DND-41 (cell line): Measurements from ENCODE around the gene CEP350.

Source experiments
- ATAC-seq: fragments of 200-7000 bp; cut with Tn5 transposase; 3 replicates; pipeline ENCODE4 v1.9.1; 2021; ENCODE audit warnings: low read depth; ENCODE audit not compliant: insufficient read depth
- DNase-seq: peaks from one replicate; pipeline ENCODE4 v3.0.0-alpha.2; 2020
- H2AFZ ChIP-seq: 2 replicates; pipeline ENCODE4 v1.6.0; 2012; ENCODE audit warnings: low read depth, low read length
- H3K27ac ChIP-seq: 2 replicates; pipeline ENCODE4 v1.5.1; 2012; ENCODE audit warnings: low read length, inconsistent platforms
- H3K27me3 ChIP-seq: fragments of 200-600 bp; sonication (generic); 2 replicates; pipeline ENCODE4 v1.6.0; 2012; ENCODE audit warnings: low read length, mild to moderate bottlenecking, inconsistent platforms; ENCODE audit not compliant: insufficient read depth, poor library complexity
- H3K36me3 ChIP-seq: 2 replicates; pipeline ENCODE4 v1.5.1; 2012; ENCODE audit warnings: low read length, inconsistent platforms; ENCODE audit not compliant: insufficient read depth
- H3K4me1 ChIP-seq: 2 replicates; pipeline ENCODE4 v1.5.1; 2012; ENCODE audit warnings: mild to moderate bottlenecking, low read length; ENCODE audit not compliant: insufficient read depth
- H3K4me2 ChIP-seq: 2 replicates; pipeline ENCODE4 v1.6.0; 2012; ENCODE audit warnings: mild to moderate bottlenecking, moderate library complexity, low read length, inconsistent platforms; ENCODE audit not compliant: insufficient read depth
- H3K4me3 ChIP-seq, 2 experiments: fragments of 200-600 bp in 1 of 2; shearing (Covaris generic) in 1 of 2; 2 replicates each; pipeline ENCODE4 v1.5.1; 2012 to 2016; ENCODE audit warnings: inconsistent platforms in 2 of 2, low read length in 2 of 2, mild to moderate bottlenecking in 2 of 2, low read depth in 1 of 2, moderate library complexity in 1 of 2
- H3K79me2 ChIP-seq: 2 replicates; pipeline ENCODE4 v1.6.0; 2012; ENCODE audit warnings: low read length, inconsistent platforms; ENCODE audit not compliant: insufficient read depth
- H3K9ac ChIP-seq: 2 replicates; pipeline ENCODE4 v1.6.0; 2012; ENCODE audit warnings: low read depth, mild to moderate bottlenecking, inconsistent platforms, low read length, moderate library complexity
- H3K9me3 ChIP-seq: 2 replicates; pipeline ENCODE4 v1.5.1; 2012; ENCODE audit warnings: low read length, moderate library complexity, mild to moderate bottlenecking, inconsistent platforms; ENCODE audit not compliant: insufficient read depth, severe bottlenecking
- H4K20me1 ChIP-seq: 2 replicates; pipeline ENCODE4 v1.6.0; 2012; ENCODE audit warnings: low read length; ENCODE audit not compliant: insufficient read depth
- EZH2 ChIP-seq: IDR thresholded peaks from 3 replicates; pipeline ENCODE4 v1.6.1; 2012; ENCODE audit warnings: borderline replicate concordance, low read depth, mild to moderate bottlenecking, moderate library complexity, low read length, inconsistent platforms; ENCODE audit not compliant: severe bottlenecking
- TF ChIP-seq, protein P1 (sequence below): IDR thresholded peaks from 2 replicates; pipeline ENCODE4 v1.5.1; 2012; ENCODE audit warnings: borderline replicate concordance, low read length, moderate library complexity, mild to moderate bottlenecking; ENCODE audit not compliant: poor library complexity, severe bottlenecking; ENCODE audit errors: extremely low read depth

Gene CEP350

DNA sequence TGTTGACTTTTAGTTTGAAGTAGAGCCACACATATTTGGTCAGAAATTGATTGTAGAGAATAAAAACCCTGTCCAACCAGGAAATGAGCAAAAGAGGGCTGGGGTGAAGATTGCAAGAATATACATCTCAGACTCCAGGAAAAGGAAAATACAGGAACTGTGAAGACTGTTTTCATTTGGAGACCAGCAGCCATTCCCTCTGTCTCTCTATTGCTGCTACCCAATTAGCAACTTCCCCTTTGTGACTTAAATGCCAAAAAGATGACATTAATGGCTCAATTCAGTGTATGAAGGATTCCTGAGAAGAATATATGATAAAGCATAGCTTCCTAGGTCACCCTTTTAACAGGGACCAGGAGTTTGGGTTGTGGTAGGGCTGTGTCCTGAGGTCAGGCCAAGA is 31.6 kb upstream of the CEP350 start:
- Histone ChIP-seq H3K27ac (no peak overlapping the region), H3K36me3 (peaks cover 26% of the 10 kb centered on the region; the same call in 1 of the 2 replicates), H3K27me3 (no peaks in the 10 kb centered on the region), H3K9me3 (no peaks in the 10 kb centered on the region), H3K4me2 (no peak overlapping the region), H4K20me1 (no peaks in the 10 kb centered on the region), H2AFZ (no peak overlapping the region), H3K4me1 (no peaks in the 10 kb centered on the region), H3K9ac (no peak overlapping the region), H3K4me3 (no peak overlapping the region), H3K79me2 (no peaks in the 10 kb centered on the region)
- TF ChIP-seq, protein P1, sequence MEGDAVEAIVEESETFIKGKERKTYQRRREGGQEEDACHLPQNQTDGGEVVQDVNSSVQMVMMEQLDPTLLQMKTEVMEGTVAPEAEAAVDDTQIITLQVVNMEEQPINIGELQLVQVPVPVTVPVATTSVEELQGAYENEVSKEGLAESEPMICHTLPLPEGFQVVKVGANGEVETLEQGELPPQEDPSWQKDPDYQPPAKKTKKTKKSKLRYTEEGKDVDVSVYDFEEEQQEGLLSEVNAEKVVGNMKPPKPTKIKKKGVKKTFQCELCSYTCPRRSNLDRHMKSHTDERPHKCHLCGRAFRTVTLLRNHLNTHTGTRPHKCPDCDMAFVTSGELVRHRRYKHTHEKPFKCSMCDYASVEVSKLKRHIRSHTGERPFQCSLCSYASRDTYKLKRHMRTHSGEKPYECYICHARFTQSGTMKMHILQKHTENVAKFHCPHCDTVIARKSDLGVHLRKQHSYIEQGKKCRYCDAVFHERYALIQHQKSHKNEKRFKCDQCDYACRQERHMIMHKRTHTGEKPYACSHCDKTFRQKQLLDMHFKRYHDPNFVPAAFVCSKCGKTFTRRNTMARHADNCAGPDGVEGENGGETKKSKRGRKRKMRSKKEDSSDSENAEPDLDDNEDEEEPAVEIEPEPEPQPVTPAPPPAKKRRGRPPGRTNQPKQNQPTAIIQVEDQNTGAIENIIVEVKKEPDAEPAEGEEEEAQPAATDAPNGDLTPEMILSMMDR: no peak
- TF ChIP-seq EZH2: no peak
- no peak for ATAC-seq
- DNase-seq: no peak

DNA sequence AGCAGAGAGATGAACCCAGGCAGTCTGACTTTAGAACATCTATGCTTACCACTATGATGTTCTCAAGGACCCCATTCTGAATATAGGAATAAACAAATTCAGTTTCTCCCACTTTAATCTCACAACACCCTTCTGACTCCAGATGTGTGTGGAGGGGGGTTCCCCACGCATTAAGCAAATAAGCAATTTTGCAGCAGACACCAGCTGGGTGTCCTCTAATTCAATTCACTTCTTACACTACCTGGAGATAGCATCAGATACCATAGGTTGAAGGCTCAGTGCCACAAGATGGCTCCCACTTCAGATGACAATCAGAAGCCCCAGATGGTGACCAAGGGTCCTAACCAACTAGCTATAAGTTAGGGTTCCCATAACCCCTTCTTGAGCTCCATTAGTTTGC is 30.3 kb upstream of the CEP350 start:
- no peak for TF ChIP-seq EZH2
- TF ChIP-seq, protein P1: no peak
- no peaks in the 10 kb centered on the region for H3K27me3 ChIP-seq
- peaks cover 15% of the 10 kb centered on the region; the same call in 1 of the 2 replicates for H3K36me3 ChIP-seq
- H3K79me2 ChIP-seq: no peaks in the 10 kb centered on the region
- DNase-seq (no peak), ATAC-seq (no peak)
- no peak overlapping the region for H2AFZ ChIP-seq
- no peak overlapping the region for H3K9ac ChIP-seq
- H3K4me2 ChIP-seq: no peak overlapping the region
- no peaks in the 10 kb centered on the region for H3K9me3 ChIP-seq
- H3K4me1 ChIP-seq: no peaks in the 10 kb centered on the region
- no peak overlapping the region for H3K27ac ChIP-seq
- no peak overlapping the region for H3K4me3 ChIP-seq
- H4K20me1 ChIP-seq: no peaks in the 10 kb centered on the region

DNA sequence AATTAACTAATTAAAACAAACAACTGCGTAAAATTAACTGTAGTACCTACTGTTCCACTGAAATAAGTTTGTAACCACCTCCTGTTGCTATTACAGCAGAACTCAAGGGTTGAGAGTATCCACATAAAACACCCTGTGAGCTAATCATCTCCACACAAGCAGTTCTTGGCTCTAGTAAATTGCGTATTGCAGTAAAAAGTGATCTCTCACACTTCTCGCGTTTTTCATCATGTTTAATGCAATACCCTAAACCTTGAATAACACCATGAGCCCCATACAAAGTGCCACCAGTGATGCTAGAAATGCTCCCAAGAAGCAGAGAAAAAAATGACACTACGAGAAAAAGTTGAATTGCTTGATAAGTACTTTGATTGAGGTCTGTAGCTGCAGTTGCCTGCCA is 29.3 kb upstream of the CEP350 start:
- Histone ChIP-seq H3K4me2 (no peak overlapping the region), H3K4me3 (no peak overlapping the region), H3K79me2 (no peaks in the 10 kb centered on the region), H2AFZ (no peak overlapping the region), H3K9ac (no peak overlapping the region), H3K9me3 (no peaks in the 10 kb centered on the region), H3K27me3 (no peaks in the 10 kb centered on the region), H3K4me1 (no peaks in the 10 kb centered on the region), H3K36me3 (peaks cover 6% of the 10 kb centered on the region; the same call in 1 of the 2 replicates), H4K20me1 (no peaks in the 10 kb centered on the region), H3K27ac (no peak overlapping the region)
- ATAC-seq (no peak), DNase-seq (no peak)
- no peak for TF ChIP-seq EZH2
- TF ChIP-seq, protein P1: no peak
